Mesendoderm (in vitro differentiated cells): ENCODE measurements around the gene HS2ST1.

ENCODE experiments used
- DNase-seq: peaks from one replicate; pipeline ENCODE4 v3.0.0; 2013
- H2AK5ac ChIP-seq: 2 replicates; pipeline ENCODE4 v1.6.1; 2013; ENCODE audit warnings: low read length, inconsistent platforms
- H2BK120ac ChIP-seq: 2 replicates; pipeline ENCODE4 v1.6.1; 2013; ENCODE audit warnings: low read depth, mild to moderate bottlenecking, low read length, moderate library complexity, mixed read lengths
- H2BK15ac ChIP-seq: replicated peaks from 2 replicates; pipeline ENCODE4 v1.6.1; 2013; ENCODE audit warnings: low read depth, mild to moderate bottlenecking, moderate library complexity
- H2BK5ac ChIP-seq: 2 replicates; pipeline ENCODE4 v1.6.1; 2013; ENCODE audit warnings: low read length, inconsistent platforms
- H3K18ac ChIP-seq: 2 replicates; pipeline ENCODE4 v1.6.1; 2013; ENCODE audit warnings: mild to moderate bottlenecking, low read length, mixed read lengths
- H3K23ac ChIP-seq: one replicate; pipeline ENCODE4 v1.6.1; 2013; ENCODE audit warnings: low read length
- H3K27ac ChIP-seq: 2 replicates; pipeline ENCODE4 v1.5.1; 2013; ENCODE audit warnings: low read depth, mild to moderate bottlenecking, inconsistent platforms, low read length, moderate library complexity
- H3K27me3 ChIP-seq: 2 replicates; pipeline ENCODE4 v1.6.1; 2013; ENCODE audit warnings: low read length, control low read depth, mild to moderate bottlenecking, inconsistent platforms; ENCODE audit not compliant: insufficient read depth, poor library complexity
- H3K36me3 ChIP-seq: 2 replicates; pipeline ENCODE4 v1.6.1; 2013; ENCODE audit warnings: low read length, inconsistent platforms; ENCODE audit not compliant: control insufficient read depth, insufficient read depth
- H3K4ac ChIP-seq: one replicate; pipeline ENCODE4 v1.6.1; 2013; ENCODE audit warnings: low read depth, mild to moderate bottlenecking, low read length, moderate library complexity
- H3K4me1 ChIP-seq: 2 replicates; pipeline ENCODE4 v1.6.1; 2013; ENCODE audit warnings: low read depth, low read length, inconsistent platforms; ENCODE audit not compliant: control insufficient read depth
- H3K4me2 ChIP-seq: 2 replicates; pipeline ENCODE4 v1.6.1; 2013; ENCODE audit warnings: low read length
- H3K4me3 ChIP-seq: 2 replicates; pipeline ENCODE4 v1.5.1; 2013; ENCODE audit warnings: mild to moderate bottlenecking, low read length
- H3K56ac ChIP-seq: one replicate; pipeline ENCODE4 v1.6.1; 2013; ENCODE audit warnings: low read length
- H3K79me1 ChIP-seq: 2 replicates; pipeline ENCODE4 v1.6.1; 2013; ENCODE audit warnings: low read length, inconsistent platforms
- H3K79me2 ChIP-seq: 2 replicates; pipeline ENCODE4 v1.6.1; 2013; ENCODE audit warnings: mild to moderate bottlenecking, low read length; ENCODE audit not compliant: control insufficient read depth, insufficient read depth
- H3K9ac ChIP-seq: 2 replicates; pipeline ENCODE4 v1.6.1; 2013; ENCODE audit warnings: low read length, inconsistent platforms
- H4K5ac ChIP-seq: one replicate; pipeline ENCODE4 v1.6.1; 2013; ENCODE audit warnings: low read length
- H4K8ac ChIP-seq: one replicate; pipeline ENCODE4 v1.6.1; 2013; ENCODE audit warnings: low read depth, mild to moderate bottlenecking, control low read depth, low read length, moderate library complexity
- WGBS: extraction: QIAGEN DNeasy Blood & Tissue Kit; methylation state at CpG from one replicate; pipeline ENCODE4 v1.1.7; 2013; ENCODE audit warnings: low lambda C conversion rate, missing lambda C conversion rate; ENCODE audit not compliant: insufficient coverage; ENCODE audit errors: extremely low coverage; 5-methylcytosine and 5-hydroxymethylcytosine counted together

Gene HS2ST1

DNA sequence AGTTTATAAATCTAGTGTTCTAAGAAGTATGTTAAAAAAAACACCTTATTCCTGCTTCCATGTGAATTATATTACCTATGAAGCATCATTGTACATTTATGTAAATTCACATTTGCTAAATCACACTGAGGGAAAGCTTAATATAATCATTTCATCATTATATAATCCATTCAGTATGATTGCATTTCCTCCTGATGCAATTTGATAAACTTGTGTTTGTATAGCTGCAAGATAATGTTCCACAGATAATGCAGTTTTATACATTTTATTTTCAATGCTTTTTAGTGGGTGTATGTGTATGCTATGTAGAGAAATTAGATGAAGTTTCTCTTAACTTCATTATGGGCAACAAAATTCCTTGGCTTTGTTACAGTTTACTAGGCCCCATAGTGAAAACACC is 79.6 kb downstream of the HS2ST1 start:
- Histone ChIP-seq H4K5ac (no peak overlapping the region), H3K18ac (no peak overlapping the region), H3K4ac (no peak overlapping the region), H3K23ac (no peak overlapping the region), H3K56ac (no peak overlapping the region), H3K27ac (no peak overlapping the region), H2BK120ac (no peak overlapping the region), H3K4me1 (peaks cover 4% of the 10 kb centered on the region), H3K79me1 (peaks cover 3% of the 10 kb centered on the region), H3K4me3 (no peak overlapping the region), H2BK5ac (no peak overlapping the region), H3K4me2 (no peak overlapping the region), H3K9ac (no peak overlapping the region), H2AK5ac (no peak overlapping the region), H2BK15ac (no peak overlapping the region), H3K27me3 (no peaks in the 10 kb centered on the region), H3K36me3 (no peaks in the 10 kb centered on the region), H4K8ac (no peak overlapping the region), H3K79me2 (no peaks in the 10 kb centered on the region)
- DNase-seq, result no peak

GRCh38 chr1:86997538-86997937 is 83.1 kb downstream of the HS2ST1 start:
- no peak overlapping the region for H2BK120ac ChIP-seq
- H3K4ac ChIP-seq, result no peak overlapping the region
- no peak overlapping the region for H3K56ac ChIP-seq
- no peak overlapping the region for H2AK5ac ChIP-seq
- H2BK15ac ChIP-seq, result no peak overlapping the region
- no peak overlapping the region for H3K27ac ChIP-seq
- no peaks in the 10 kb centered on the region for H3K36me3 ChIP-seq
- no peak overlapping the region for H3K4me3 ChIP-seq
- H3K9ac ChIP-seq, result no peak overlapping the region
- H2BK5ac ChIP-seq, result no peak overlapping the region
- no peak overlapping the region for H4K8ac ChIP-seq
- no peaks in the 10 kb centered on the region for H3K79me2 ChIP-seq
- H3K4me2 ChIP-seq, result no peak overlapping the region
- WGBS, result no CpG with 5 or more reads among the region's 1 CpG
- no peak overlapping the region for H4K5ac ChIP-seq
- H3K23ac ChIP-seq, result no peak overlapping the region
- peaks cover 4% of the 10 kb centered on the region for H3K4me1 ChIP-seq
- no peak for DNase-seq
- H3K79me1 ChIP-seq, result peaks cover 3% of the 10 kb centered on the region
- no peaks in the 10 kb centered on the region for H3K27me3 ChIP-seq
- H3K18ac ChIP-seq, result no peak overlapping the region

DNA sequence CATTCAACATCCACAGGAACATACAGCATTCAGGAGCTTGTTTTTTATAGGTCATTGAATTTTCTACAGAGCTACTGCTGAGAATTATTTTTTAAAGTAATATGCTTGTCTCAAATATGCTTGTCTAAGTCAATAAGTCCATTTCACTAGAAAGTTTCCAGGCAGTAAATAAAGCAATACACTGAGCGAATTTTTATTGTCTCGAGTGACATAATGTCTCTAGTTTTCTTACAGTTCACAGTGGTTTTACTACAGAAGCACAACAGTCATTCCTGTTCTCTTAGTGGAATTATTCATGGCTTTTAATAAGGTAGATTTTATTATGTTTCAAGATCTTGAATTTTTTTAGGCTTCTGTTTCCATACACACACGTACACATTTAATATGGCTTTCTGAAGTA is 83.8 kb downstream of the HS2ST1 start:
- Histone ChIP-seq H2BK15ac (no peak overlapping the region), H3K18ac (no peak overlapping the region), H3K4ac (no peak overlapping the region), H3K4me1 (no peaks in the 10 kb centered on the region), H2BK5ac (no peak overlapping the region), H3K23ac (no peak overlapping the region), H3K27ac (no peak overlapping the region), H3K27me3 (no peaks in the 10 kb centered on the region), H2BK120ac (no peak overlapping the region), H3K56ac (no peak overlapping the region), H3K79me2 (no peaks in the 10 kb centered on the region), H4K8ac (no peak overlapping the region), H3K9ac (no peak overlapping the region), H3K4me3 (no peak overlapping the region), H2AK5ac (no peak overlapping the region), H3K36me3 (no peaks in the 10 kb centered on the region), H4K5ac (no peak overlapping the region), H3K79me1 (peaks cover 1% of the 10 kb centered on the region), H3K4me2 (no peak overlapping the region)
- no peak for DNase-seq
- WGBS, result no CpG with 5 or more reads among the region's 3 CpGs

- no peaks in the 10 kb centered on the region for H3K27me3 ChIP-seq
- no peak overlapping the region for H3K27ac ChIP-seq
- H3K4ac ChIP-seq, result no peak overlapping the region
- no peak overlapping the region for H4K8ac ChIP-seq
- H2AK5ac ChIP-seq, result no peak overlapping the region
- H3K79me1 ChIP-seq, result peaks cover 1% of the 10 kb centered on the region
- no peaks in the 10 kb centered on the region for H3K4me1 ChIP-seq
- no peak overlapping the region for H3K4me3 ChIP-seq
- no peaks in the 10 kb centered on the region for H3K36me3 ChIP-seq
- DNase-seq, result no peak
- H3K23ac ChIP-seq, result no peak overlapping the region
- no peaks in the 10 kb centered on the region for H3K79me2 ChIP-seq
- H3K18ac ChIP-seq, result no peak overlapping the region
- H3K56ac ChIP-seq, result no peak overlapping the region
- no peak overlapping the region for H3K4me2 ChIP-seq
- no peak overlapping the region for H3K9ac ChIP-seq
- no peak overlapping the region for H2BK15ac ChIP-seq
- H4K5ac ChIP-seq, result no peak overlapping the region
- H2BK5ac ChIP-seq, result no peak overlapping the region
- H2BK120ac ChIP-seq, result no peak overlapping the region
Observed at GRCh38 chr1:86998727-86999126, 84.3 kb downstream of the HS2ST1 start.

DNA sequence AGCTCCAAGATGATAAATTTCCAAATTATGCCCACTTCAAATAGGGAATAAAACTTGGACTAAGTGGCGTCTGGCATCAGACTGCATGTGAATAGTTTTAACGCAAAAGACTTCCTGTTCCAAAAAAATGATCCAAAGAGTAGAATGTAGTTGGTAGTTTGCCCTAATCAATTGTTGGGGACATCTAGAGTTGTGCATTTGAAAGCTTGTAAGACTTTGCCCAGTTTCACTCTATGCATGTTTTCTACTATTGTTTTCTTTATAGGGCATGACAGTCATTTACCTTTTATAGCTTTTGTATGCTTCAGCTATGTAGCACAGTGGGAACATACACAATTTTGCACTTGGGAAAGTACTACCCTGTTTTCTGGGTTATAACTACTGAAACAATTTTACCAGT is 86.0 kb downstream of the HS2ST1 start:
- no peak overlapping the region for H3K18ac ChIP-seq

DNA sequence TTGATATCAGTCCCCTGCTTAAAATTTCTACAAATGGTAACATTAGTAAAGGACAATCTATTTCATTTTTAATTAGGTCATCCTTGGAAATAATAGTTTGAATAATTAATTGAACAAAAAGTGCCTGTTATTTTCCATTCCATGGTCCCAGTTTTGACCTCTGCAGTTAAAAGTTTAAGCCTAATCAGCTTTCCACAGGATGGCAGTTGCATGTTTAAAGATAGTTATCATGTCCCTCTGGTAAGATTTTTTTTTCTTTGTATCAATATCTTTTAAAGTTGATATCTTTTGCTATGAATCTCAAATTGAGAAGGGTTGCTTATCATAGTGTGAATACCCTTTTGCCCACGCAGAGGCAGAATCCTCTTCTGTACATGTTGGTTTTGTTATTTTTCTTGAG is 90.4 kb downstream of the HS2ST1 start:
- H2BK120ac ChIP-seq, result no peak overlapping the region
- H4K5ac ChIP-seq, result no peak overlapping the region
- H2AK5ac ChIP-seq, result no peak overlapping the region
- H3K27ac ChIP-seq, result no peak overlapping the region
- no peak overlapping the region for H3K56ac ChIP-seq
- H3K79me2 ChIP-seq, result no peaks in the 10 kb centered on the region
- H4K8ac ChIP-seq, result no peak overlapping the region
- H3K23ac ChIP-seq, result no peak overlapping the region
- no peaks in the 10 kb centered on the region for H3K36me3 ChIP-seq
- H3K4me1 ChIP-seq, result no peaks in the 10 kb centered on the region
- H2BK5ac ChIP-seq, result no peak overlapping the region
- no peak overlapping the region for H3K4me3 ChIP-seq
- no peak overlapping the region for H3K18ac ChIP-seq
- WGBS, result no CpG with 5 or more reads among the region's 1 CpG
- H3K27me3 ChIP-seq, result no peaks in the 10 kb centered on the region
- H3K79me1 ChIP-seq, result no peaks in the 10 kb centered on the region
- DNase-seq, result no peak
- H3K9ac ChIP-seq, result no peak overlapping the region
- H3K4ac ChIP-seq, result no peak overlapping the region
- no peak overlapping the region for H3K4me2 ChIP-seq
- no peak overlapping the region for H2BK15ac ChIP-seq

More for the DNA sequence above, 86.0 kb downstream of the HS2ST1 start:
- Histone ChIP-seq H4K8ac (no peak overlapping the region), H3K4me1 (no peaks in the 10 kb centered on the region), H2BK15ac (no peak overlapping the region), H3K23ac (no peak overlapping the region), H3K27ac (no peak overlapping the region), H3K4me3 (no peak overlapping the region), H3K79me2 (no peaks in the 10 kb centered on the region), H3K56ac (no peak overlapping the region), H3K36me3 (no peaks in the 10 kb centered on the region), H3K4ac (no peak overlapping the region), H4K5ac (no peak overlapping the region), H3K79me1 (peaks cover 1% of the 10 kb centered on the region), H2AK5ac (no peak overlapping the region), H2BK5ac (no peak overlapping the region), H2BK120ac (no peak overlapping the region), H3K27me3 (no peaks in the 10 kb centered on the region), H3K9ac (no peak overlapping the region), H3K4me2 (no peak overlapping the region)
- no peak for DNase-seq
- no CpG with 5 or more reads among the region's 2 CpGs for WGBS
